ENCODE data around the gene STPG3.

GRCh38 chr9:137250329-137251193, 525 bp upstream of the STPG3 start:
- TF ChIP-seq EP300 (IDR thresholded peaks at IDR 0.05; ENCODE audit: low read length) (no peak), RNF2 (IDR thresholded peaks at IDR 0.05) (no peak), FOXA3 (CRISPR knock-in tag; conservative IDR thresholded peaks at IDR 0.05 in 1 of 2, IDR thresholded peaks at IDR 0.05 in 1 of 2) (no peak), SREBF1 (IDR thresholded peaks at IDR 0.05; ENCODE audit: borderline replicate concordance, low read depth, low read length) (no peak), HDAC6 (IDR thresholded peaks at IDR 0.05; ENCODE audit: low read depth, low read length) (no peak), KDM5B (IDR thresholded peaks at IDR 0.05; ENCODE audit: insufficient replicate concordance, low read depth, low read length) (no peak), POLR2A (conservative IDR thresholded peaks at IDR 0.05) (no peak), TFE3 (CRISPR knock-in tag; IDR thresholded peaks at IDR 0.05) (no peak), SIN3A (IDR thresholded peaks at IDR 0.05; ENCODE audit: borderline replicate concordance in 2 of 2, control insufficient read depth in 1 of 2, low read depth in 2 of 2, low read length in 2 of 2) (no peak), POLR3A (IDR thresholded peaks at IDR 0.05; ENCODE audit: borderline replicate concordance, extremely low read depth, insufficient read depth, insufficient read length) (no peak), NFE2L1 (tag; IDR thresholded peaks at IDR 0.05; ENCODE audit: borderline replicate concordance, low read depth) (no peak)
- TF ChIP-seq, protein P1, sequence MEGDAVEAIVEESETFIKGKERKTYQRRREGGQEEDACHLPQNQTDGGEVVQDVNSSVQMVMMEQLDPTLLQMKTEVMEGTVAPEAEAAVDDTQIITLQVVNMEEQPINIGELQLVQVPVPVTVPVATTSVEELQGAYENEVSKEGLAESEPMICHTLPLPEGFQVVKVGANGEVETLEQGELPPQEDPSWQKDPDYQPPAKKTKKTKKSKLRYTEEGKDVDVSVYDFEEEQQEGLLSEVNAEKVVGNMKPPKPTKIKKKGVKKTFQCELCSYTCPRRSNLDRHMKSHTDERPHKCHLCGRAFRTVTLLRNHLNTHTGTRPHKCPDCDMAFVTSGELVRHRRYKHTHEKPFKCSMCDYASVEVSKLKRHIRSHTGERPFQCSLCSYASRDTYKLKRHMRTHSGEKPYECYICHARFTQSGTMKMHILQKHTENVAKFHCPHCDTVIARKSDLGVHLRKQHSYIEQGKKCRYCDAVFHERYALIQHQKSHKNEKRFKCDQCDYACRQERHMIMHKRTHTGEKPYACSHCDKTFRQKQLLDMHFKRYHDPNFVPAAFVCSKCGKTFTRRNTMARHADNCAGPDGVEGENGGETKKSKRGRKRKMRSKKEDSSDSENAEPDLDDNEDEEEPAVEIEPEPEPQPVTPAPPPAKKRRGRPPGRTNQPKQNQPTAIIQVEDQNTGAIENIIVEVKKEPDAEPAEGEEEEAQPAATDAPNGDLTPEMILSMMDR (IDR thresholded peaks at IDR 0.05 in 2 of 3, conservative IDR thresholded peaks at IDR 0.05 in 1 of 3; ENCODE audit: insufficient read depth in 2 of 3, low read depth in 1 of 3, low read length in 3 of 3): no peak
